OCI-LY7 (cell line): ENCODE measurements around the gene AP2A1.

Experiments
- EZH2phosphoT487 ChIP-seq: fragments of 200-600 bp; sonication (generic); IDR thresholded peaks from 2 replicates; pipeline ENCODE4 v1.6.1; 2018; ENCODE audit warnings: low read depth, borderline replicate concordance, mild to moderate bottlenecking, mixed run types, antibody characterized with exemption, low read length, moderate library complexity, mixed read lengths
- TF ChIP-seq, protein P1 (sequence below): fragments of 200-600 bp; sonication (generic); conservative IDR thresholded peaks from 2 replicates; pipeline ENCODE4 v1.5.1; 2014; ENCODE audit warnings: mild to moderate bottlenecking, antibody characterized with exemption, low read length, moderate library complexity, mixed read lengths

DNA sequence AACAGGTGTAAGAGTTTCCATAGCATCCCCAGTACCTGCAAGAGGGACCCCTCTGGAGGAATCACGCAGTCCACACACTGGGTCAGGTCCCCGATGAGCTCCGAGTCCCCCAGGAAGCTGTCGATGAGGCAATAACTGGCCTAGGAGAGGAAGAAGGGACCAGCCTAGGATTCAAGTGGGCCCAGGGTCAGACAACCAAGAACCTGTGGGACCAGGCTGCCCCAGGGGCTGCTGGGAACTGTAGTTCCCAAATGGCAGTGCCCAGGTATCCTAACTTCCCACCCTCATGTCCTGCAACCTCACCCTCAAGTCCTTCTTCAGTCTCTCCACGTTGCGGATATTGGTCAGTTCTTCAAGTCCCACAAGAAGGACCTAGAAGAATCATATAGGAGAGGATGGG, 44.5 kb downstream of the AP2A1 start:
- TF ChIP-seq, protein P1, sequence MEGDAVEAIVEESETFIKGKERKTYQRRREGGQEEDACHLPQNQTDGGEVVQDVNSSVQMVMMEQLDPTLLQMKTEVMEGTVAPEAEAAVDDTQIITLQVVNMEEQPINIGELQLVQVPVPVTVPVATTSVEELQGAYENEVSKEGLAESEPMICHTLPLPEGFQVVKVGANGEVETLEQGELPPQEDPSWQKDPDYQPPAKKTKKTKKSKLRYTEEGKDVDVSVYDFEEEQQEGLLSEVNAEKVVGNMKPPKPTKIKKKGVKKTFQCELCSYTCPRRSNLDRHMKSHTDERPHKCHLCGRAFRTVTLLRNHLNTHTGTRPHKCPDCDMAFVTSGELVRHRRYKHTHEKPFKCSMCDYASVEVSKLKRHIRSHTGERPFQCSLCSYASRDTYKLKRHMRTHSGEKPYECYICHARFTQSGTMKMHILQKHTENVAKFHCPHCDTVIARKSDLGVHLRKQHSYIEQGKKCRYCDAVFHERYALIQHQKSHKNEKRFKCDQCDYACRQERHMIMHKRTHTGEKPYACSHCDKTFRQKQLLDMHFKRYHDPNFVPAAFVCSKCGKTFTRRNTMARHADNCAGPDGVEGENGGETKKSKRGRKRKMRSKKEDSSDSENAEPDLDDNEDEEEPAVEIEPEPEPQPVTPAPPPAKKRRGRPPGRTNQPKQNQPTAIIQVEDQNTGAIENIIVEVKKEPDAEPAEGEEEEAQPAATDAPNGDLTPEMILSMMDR = no peak
- no peak for TF ChIP-seq EZH2phosphoT487
